Thoracic aorta (tissue), 2 donors: ENCODE results near the gene PRSS16. TPM values are rescaled to one million over a fixed set of nuclear protein-coding genes. Genes with fewer than 3 reads are reported as not detected.

Source experiments
- ATAC-seq: fragments of 150-250 bp; one replicate; pipeline ENCODE4 v1.8.0; 2017; ENCODE audit warnings: low read depth; ENCODE audit not compliant: insufficient number of reproducible peaks, low FRiP score
- DNase-seq: peaks from one replicate; pipeline ENCODE4 v3.0.0-alpha.2; 2020; ENCODE audit warnings: low spot score
- H3K27ac ChIP-seq, 2 donors: fragments of 200-600 bp; sonication (generic); 1 replicate in 1 of 2; 2 replicates in 1 of 2; pipeline ENCODE4 v1.5.1; 2016; ENCODE audit warnings: mild to moderate bottlenecking in 2 of 2, moderate library complexity in 2 of 2
- H3K27me3 ChIP-seq: fragments of 200-600 bp; sonication (generic); replicated peaks from 2 replicates; pipeline ENCODE4 v1.6.0; 2016; ENCODE audit warnings: mild to moderate bottlenecking; ENCODE audit not compliant: insufficient read depth
- H3K36me3 ChIP-seq: fragments of 200-600 bp; sonication (generic); one replicate; pipeline ENCODE4 v1.5.1; 2016
- H3K4me1 ChIP-seq, 2 donors: fragments of 200-600 bp; sonication (generic); 1 replicate in 1 of 2; 2 replicates in 1 of 2; pipeline versions ENCODE4 v1.5.1 to v1.6.0; 2016; ENCODE audit warnings: low read depth in 2 of 2, mild to moderate bottlenecking in 1 of 2; ENCODE audit not compliant: control insufficient read depth in 1 of 2
- H3K4me3 ChIP-seq: fragments of 200-600 bp; sonication (generic); 2 replicates; pipeline ENCODE4 v1.5.1; 2016; ENCODE audit warnings: mild to moderate bottlenecking
- H3K9me3 ChIP-seq: fragments of 200-600 bp; sonication (generic); 2 replicates; pipeline ENCODE4 v1.5.1; 2016
- CTCF ChIP-seq: fragments of 200-600 bp; sonication (generic); IDR thresholded peaks from one replicate; pipeline ENCODE4 v1.5.1; 2019; ENCODE audit warnings: antibody characterized with exemption
- total RNA-seq, 2 donors: library from RNA; depleted of rRNA; stranded (reverse); fragments of >200 nt; gene quantifications; one replicate each; pipeline versions ENCODE4 v1.1.0 to v1.2.3, GENCODE V29; 2016

PRSS16 gene
- total RNA-seq, 2 donors from 2014 or later, result not detected

- ATAC-seq (no peak), DNase-seq (no peak)
- no peaks in the 10 kb centered on the region for H3K36me3 ChIP-seq
- no peaks in the 10 kb centered on the region for H3K4me1 ChIP-seq
- TF ChIP-seq CTCF, result no peak
- no peaks in the 10 kb centered on the region for H3K9me3 ChIP-seq
- H3K4me3 ChIP-seq, result no peak overlapping the region
- no peak overlapping the region for H3K27ac ChIP-seq
- H3K27me3 ChIP-seq, result no peaks in the 10 kb centered on the region
Measured at GRCh38 chr6:27224729-27225128, 22.8 kb upstream of the PRSS16 start.

- no peak overlapping the region for H3K27ac ChIP-seq
- no peaks in the 10 kb centered on the region for H3K27me3 ChIP-seq
- no peak for TF ChIP-seq CTCF
- DNase-seq (no peak), ATAC-seq (no peak)
- H3K4me1 ChIP-seq, result no peaks in the 10 kb centered on the region
- no peaks in the 10 kb centered on the region for H3K36me3 ChIP-seq
- peaks cover 2% of the 10 kb centered on the region for H3K9me3 ChIP-seq
- H3K4me3 ChIP-seq, result no peak overlapping the region
Measured at GRCh38 chr6:27228963-27229477, 18.5 kb upstream of the PRSS16 start.

- DNase-seq (no peak), ATAC-seq (no peak)
- TF ChIP-seq CTCF, result no peak
- Histone ChIP-seq H3K36me3 (no peaks in the 10 kb centered on the region), H3K9me3 (peaks cover 2% of the 10 kb centered on the region), H3K4me1 (no peaks in the 10 kb centered on the region), H3K4me3 (no peak overlapping the region), H3K27me3 (no peaks in the 10 kb centered on the region), H3K27ac (no peak overlapping the region)
Measured at GRCh38 chr6:27230758-27231111, 16.8 kb upstream of the PRSS16 start.

GRCh38 chr6:27234576-27234975, 12.9 kb upstream of the PRSS16 start:
- Histone ChIP-seq H3K4me1 (no peaks in the 10 kb centered on the region), H3K27ac (no peak overlapping the region), H3K4me3 (no peak overlapping the region), H3K9me3 (peaks cover 2% of the 10 kb centered on the region), H3K36me3 (no peaks in the 10 kb centered on the region), H3K27me3 (peaks cover 22% of the 10 kb centered on the region)
- DNase-seq, result no peak
- TF ChIP-seq CTCF, result no peak
- no peak for ATAC-seq

- no peak overlapping the region for H3K27ac ChIP-seq
- ATAC-seq, result no peak
- DNase-seq, result no peak
- no peaks in the 10 kb centered on the region for H3K4me1 ChIP-seq
- peaks cover 22% of the 10 kb centered on the region for H3K27me3 ChIP-seq
- H3K36me3 ChIP-seq, result no peaks in the 10 kb centered on the region
- no peak overlapping the region for H3K4me3 ChIP-seq
- H3K9me3 ChIP-seq, result no peaks in the 10 kb centered on the region
- no peak for TF ChIP-seq CTCF
Measured at GRCh38 chr6:27237089-27237803, 10.3 kb upstream of the PRSS16 start.
